ENCODE results near the gene RNF146. TPM values are rescaled to one million over a fixed set of nuclear protein-coding genes. Genes with fewer than 3 reads are reported as not detected.

Gene RNF146
- total RNA-seq, 1 experiment from 2014 or later = 42.4 TPM

DNA sequence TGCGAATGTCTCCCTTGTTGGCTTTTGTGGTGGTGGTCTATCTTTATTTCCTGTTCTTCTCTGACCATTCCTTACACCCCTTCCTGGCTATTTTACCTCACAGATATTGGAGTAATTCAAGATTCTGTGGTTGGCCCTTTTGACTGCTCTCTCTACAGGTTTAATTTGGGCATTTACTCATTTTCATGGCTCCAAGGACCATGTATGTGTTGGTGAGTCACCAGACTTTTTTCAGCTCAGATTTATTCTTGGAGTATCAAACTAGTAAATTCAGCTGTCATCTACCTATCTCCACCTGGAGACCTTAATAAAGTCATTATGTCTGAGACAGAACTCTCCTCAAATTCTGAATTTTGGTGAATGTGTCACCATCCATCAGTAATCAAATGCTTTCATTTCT is 15.5 kb downstream of the RNF146 start:
- no TSS peak for BruUV-seq (replicated peaks)
- Mint-ChIP-seq H3K27me3 (ENCODE audit: insufficient read depth, unreplicated experiment) (no peaks in the 10 kb centered on the region), H3K4me3 (ENCODE audit: unreplicated experiment) (no peak overlapping the region), H3K9me3 (ENCODE audit: unreplicated experiment) (no peaks in the 10 kb centered on the region), H3K36me3 (ENCODE audit: insufficient read depth, unreplicated experiment) (peaks cover 70% of the 10 kb centered on the region), H3K27ac (ENCODE audit: low read depth, unreplicated experiment) (no peak overlapping the region), H3K4me1 (ENCODE audit: insufficient read depth, unreplicated experiment) (peaks cover 5% of the 10 kb centered on the region)
- ChIA-PET CTCF (interaction anchor here (1.6 kb wide), 1 partner anchor 257 kb away, joined by 5 read pairs; no protein-coding TSS in a partner anchor), POLR2A (interaction anchor here (0.6 to 1.3 kb wide), 3 partner anchors 9 to 55 kb away, joined by 3 to 4 read pairs (median 4); partner anchors contain the start of gene RNF146)
- TF ChIP-seq, protein P1, sequence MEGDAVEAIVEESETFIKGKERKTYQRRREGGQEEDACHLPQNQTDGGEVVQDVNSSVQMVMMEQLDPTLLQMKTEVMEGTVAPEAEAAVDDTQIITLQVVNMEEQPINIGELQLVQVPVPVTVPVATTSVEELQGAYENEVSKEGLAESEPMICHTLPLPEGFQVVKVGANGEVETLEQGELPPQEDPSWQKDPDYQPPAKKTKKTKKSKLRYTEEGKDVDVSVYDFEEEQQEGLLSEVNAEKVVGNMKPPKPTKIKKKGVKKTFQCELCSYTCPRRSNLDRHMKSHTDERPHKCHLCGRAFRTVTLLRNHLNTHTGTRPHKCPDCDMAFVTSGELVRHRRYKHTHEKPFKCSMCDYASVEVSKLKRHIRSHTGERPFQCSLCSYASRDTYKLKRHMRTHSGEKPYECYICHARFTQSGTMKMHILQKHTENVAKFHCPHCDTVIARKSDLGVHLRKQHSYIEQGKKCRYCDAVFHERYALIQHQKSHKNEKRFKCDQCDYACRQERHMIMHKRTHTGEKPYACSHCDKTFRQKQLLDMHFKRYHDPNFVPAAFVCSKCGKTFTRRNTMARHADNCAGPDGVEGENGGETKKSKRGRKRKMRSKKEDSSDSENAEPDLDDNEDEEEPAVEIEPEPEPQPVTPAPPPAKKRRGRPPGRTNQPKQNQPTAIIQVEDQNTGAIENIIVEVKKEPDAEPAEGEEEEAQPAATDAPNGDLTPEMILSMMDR (IDR thresholded peaks at IDR 0.05; ENCODE audit: unreplicated experiment) = no peak
- no peak for DNase-seq (ENCODE audit: unreplicated experiment)
- intact Hi-C loops (cut with micrococcal nuclease) = no loop called here

DNA sequence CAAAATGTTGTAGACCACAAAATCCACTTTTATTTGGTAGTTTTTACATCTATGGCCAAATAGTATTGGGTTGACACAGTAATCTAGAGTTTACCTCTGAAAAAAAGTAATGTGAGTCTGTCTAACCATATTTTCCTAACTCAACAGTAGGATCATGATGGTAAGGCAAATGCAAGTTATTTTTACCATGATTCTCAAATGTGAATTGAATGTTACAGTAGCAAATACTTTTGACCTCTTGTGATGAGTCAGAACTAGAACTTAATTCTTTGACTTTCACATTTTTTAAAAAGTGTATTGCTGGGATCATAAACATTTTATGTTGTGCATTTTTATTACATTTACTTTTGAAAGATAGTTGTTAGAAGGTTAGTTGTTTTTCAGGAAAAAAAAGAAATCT is 22.0 kb downstream of the RNF146 start:
- H3K27me3 Mint-ChIP-seq (ENCODE audit: insufficient read depth, unreplicated experiment) = no peaks in the 10 kb centered on the region
- TF ChIP-seq, protein P1 (IDR thresholded peaks at IDR 0.05; ENCODE audit: unreplicated experiment) = no peak
- DNase-seq (ENCODE audit: unreplicated experiment) = no peak
- BruUV-seq (replicated peaks) = no TSS peak
- no peak overlapping the region for H3K4me3 Mint-ChIP-seq (ENCODE audit: unreplicated experiment)
- H3K36me3 Mint-ChIP-seq (ENCODE audit: insufficient read depth, unreplicated experiment) = peaks cover 68% of the 10 kb centered on the region
- H3K27ac Mint-ChIP-seq (ENCODE audit: low read depth, unreplicated experiment) = no peak overlapping the region
- H3K9me3 Mint-ChIP-seq (ENCODE audit: unreplicated experiment) = no peaks in the 10 kb centered on the region
- ChIA-PET CTCF (no interaction called here), POLR2A (interaction anchor here (1.4 kb wide), 1 partner anchor 22 kb away, joined by 4 read pairs; the partner anchor contains the start of gene RNF146)
- intact Hi-C loops (cut with micrococcal nuclease) = no loop called here
- no peaks in the 10 kb centered on the region for H3K4me1 Mint-ChIP-seq (ENCODE audit: insufficient read depth, unreplicated experiment)

DNA sequence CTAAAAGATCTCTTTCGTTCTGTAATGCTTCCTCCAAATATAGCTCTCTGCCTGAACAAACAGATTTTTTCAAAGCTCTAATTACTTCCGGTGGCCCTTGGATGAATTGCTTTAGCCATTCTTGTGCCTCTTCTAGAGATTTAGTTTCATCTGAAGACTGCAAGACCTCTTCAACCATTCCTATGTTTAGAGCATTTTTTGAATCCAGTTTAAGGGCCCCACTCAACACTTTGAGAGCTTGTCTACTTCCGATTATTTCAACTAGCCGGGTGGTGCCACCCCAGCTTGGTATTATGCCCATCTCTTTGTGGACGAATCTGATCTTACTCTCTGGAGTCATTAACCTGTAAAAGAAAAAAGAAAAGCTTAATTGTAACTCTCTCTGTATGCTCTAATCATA is 23.3 kb downstream of the RNF146 start:
- ChIA-PET CTCF (interaction anchor here (0.5 to 1.2 kb wide), 3 partner anchors 9 to 143 kb away, joined by 3 to 7 read pairs (median 3); no protein-coding TSS in a partner anchor), POLR2A (interaction anchor here (1.4 to 1.6 kb wide), 2 partner anchors 12 to 23 kb away, joined by 4 to 6 read pairs; partner anchors contain the start of gene RNF146)
- no peak for DNase-seq (ENCODE audit: unreplicated experiment)
- Mint-ChIP-seq H3K9me3 (ENCODE audit: unreplicated experiment) (no peaks in the 10 kb centered on the region), H3K4me3 (ENCODE audit: unreplicated experiment) (no peak overlapping the region), H3K36me3 (ENCODE audit: insufficient read depth, unreplicated experiment) (peaks cover 67% of the 10 kb centered on the region), H3K4me1 (ENCODE audit: insufficient read depth, unreplicated experiment) (no peaks in the 10 kb centered on the region), H3K27me3 (ENCODE audit: insufficient read depth, unreplicated experiment) (no peaks in the 10 kb centered on the region), H3K27ac (ENCODE audit: low read depth, unreplicated experiment) (no peak overlapping the region)
- TF ChIP-seq, protein P1 (IDR thresholded peaks at IDR 0.05; ENCODE audit: unreplicated experiment) = no peak
- intact Hi-C loops (cut with micrococcal nuclease) = no loop called here
- no TSS peak for BruUV-seq (replicated peaks)

DNA sequence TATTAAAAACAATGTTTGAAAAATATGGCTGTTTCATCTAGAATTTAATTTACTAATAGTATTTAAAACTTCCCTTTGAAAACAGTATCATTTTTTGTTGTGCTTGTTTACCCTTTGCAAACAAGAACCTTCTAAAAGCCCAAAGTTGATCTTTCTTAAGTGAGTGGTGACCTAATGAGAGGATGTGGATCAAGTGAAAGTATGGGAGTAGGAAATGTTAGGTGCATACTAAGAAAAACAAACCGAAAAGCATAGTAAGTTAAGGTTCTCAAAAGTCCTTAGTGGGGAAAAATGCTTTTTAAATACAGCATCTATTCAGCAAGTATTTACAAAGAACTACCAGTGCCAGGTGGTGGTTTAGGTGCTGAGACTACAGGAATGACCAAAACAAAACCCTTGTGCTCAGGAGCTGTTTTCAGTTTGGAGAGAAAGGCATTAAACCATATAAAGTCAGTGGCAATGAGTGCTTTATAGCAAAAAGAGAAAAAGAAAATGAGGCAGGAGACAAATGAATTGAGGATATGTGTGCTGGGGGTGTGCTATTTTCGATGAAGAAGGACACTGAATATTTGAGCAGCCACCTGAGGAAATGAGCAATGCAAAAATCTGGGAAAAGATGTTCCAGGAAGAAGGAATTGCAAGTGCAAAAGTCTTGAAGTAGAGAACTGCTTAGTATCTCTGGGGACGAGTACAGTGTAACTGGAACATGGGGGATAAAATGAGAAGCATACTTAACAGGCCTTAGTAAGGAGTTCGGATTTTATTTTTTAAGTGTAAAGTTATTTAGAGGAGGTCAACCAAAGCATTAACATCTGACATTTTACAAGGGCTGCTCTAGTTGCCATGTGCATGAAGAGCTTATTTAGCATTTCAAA is 24.0 kb downstream of the RNF146 start:
- Mint-ChIP-seq H3K4me3 (ENCODE audit: unreplicated experiment) (no peak overlapping the region), H3K27ac (ENCODE audit: low read depth, unreplicated experiment) (no peak overlapping the region), H3K4me1 (ENCODE audit: insufficient read depth, unreplicated experiment) (no peaks in the 10 kb centered on the region), H3K9me3 (ENCODE audit: unreplicated experiment) (no peaks in the 10 kb centered on the region), H3K36me3 (ENCODE audit: insufficient read depth, unreplicated experiment) (peaks cover 61% of the 10 kb centered on the region), H3K27me3 (ENCODE audit: insufficient read depth, unreplicated experiment) (no peaks in the 10 kb centered on the region)
- BruUV-seq (replicated peaks) = no TSS peak
- intact Hi-C loops (cut with micrococcal nuclease) = no loop called here
- POLR2A ChIA-PET = interaction anchor here (1.1 to 2.0 kb wide), 3 partner anchors 8 to 15 kb away, joined by 4 to 6 read pairs (median 6); no protein-coding TSS in a partner anchor
- no peak for DNase-seq (ENCODE audit: unreplicated experiment)
- TF ChIP-seq, protein P1 (IDR thresholded peaks at IDR 0.05; ENCODE audit: unreplicated experiment) = no peak
- CTCF ChIA-PET = interaction anchor here (0.6 to 1.7 kb wide), 7 partner anchors 8 to 1298 kb away, joined by 3 to 10 read pairs (median 3); no protein-coding TSS in a partner anchor

Data from MCF 10A (cell line).